DOHH2 (cell line): ENCODE measurements around the gene TSPAN32.
"Not testable (repeated sequence)": the region's sequence is repeated elsewhere in the genome, so short reads cannot be mapped to it uniquely, and the experiment has no call there.

Experiments
- H3F3A ChIP-seq: fragments of 200-600 bp; sonication (generic), shearing (Covaris generic); 2 replicates; pipeline ENCODE4 v1.6.0; 2016; ENCODE audit warnings: antibody characterized with exemption, mild to moderate bottlenecking; ENCODE audit not compliant: control insufficient read depth, insufficient read depth
- H3K27ac ChIP-seq: fragments of 200-600 bp; sonication (generic); 2 replicates; pipeline ENCODE4 v1.5.1; 2014; ENCODE audit warnings: low read depth, mild to moderate bottlenecking, low read length, moderate library complexity
- H3K27me3 ChIP-seq: fragments of 200-600 bp; sonication (generic); 2 replicates; pipeline ENCODE4 v1.6.1; 2014; ENCODE audit warnings: mild to moderate bottlenecking, low read length, mixed read lengths; ENCODE audit not compliant: control insufficient read depth
- H3K36me3 ChIP-seq: fragments of 200-600 bp; sonication (generic); 2 replicates; pipeline ENCODE4 v1.6.1; 2014; ENCODE audit warnings: mild to moderate bottlenecking, low read length, moderate library complexity, mixed read lengths; ENCODE audit not compliant: control insufficient read depth
- H3K4me1 ChIP-seq: fragments of 200-600 bp; sonication (generic); 2 replicates; pipeline ENCODE4 v1.6.1; 2014; ENCODE audit warnings: mild to moderate bottlenecking, low read length, mixed read lengths; ENCODE audit not compliant: control insufficient read depth
- H3K4me2 ChIP-seq: fragments of 200-600 bp; sonication (generic); 2 replicates; pipeline ENCODE4 v1.6.0; 2014; ENCODE audit warnings: mild to moderate bottlenecking, low read length, moderate library complexity
- H3K4me3 ChIP-seq: fragments of 200-600 bp; sonication (generic); 2 replicates; pipeline ENCODE4 v1.5.1; 2014; ENCODE audit warnings: mild to moderate bottlenecking, low read length, mixed read lengths
- H3K79me2 ChIP-seq: fragments of 200-600 bp; sonication (generic); 2 replicates; pipeline ENCODE4 v1.6.1; 2014; ENCODE audit warnings: mild to moderate bottlenecking, low read length, mixed read lengths; ENCODE audit not compliant: control insufficient read depth
- H3K9me2 ChIP-seq: fragments of 200-600 bp; sonication (generic); replicated peaks from 2 replicates; pipeline ENCODE4 v1.6.1; 2014; ENCODE audit warnings: mild to moderate bottlenecking, low read length, mixed read lengths; ENCODE audit not compliant: control insufficient read depth
- H3K9me3 ChIP-seq: fragments of 200-600 bp; sonication (generic); 2 replicates; pipeline ENCODE4 v1.6.1; 2014; ENCODE audit warnings: antibody characterized with exemption, low read length, mixed read lengths; ENCODE audit not compliant: control insufficient read depth, insufficient read depth
- H4K20me1 ChIP-seq: fragments of 200-600 bp; sonication (generic); 2 replicates; pipeline ENCODE4 v1.6.0; 2014; ENCODE audit warnings: low read depth, mild to moderate bottlenecking, antibody characterized with exemption, low read length, moderate library complexity; ENCODE audit not compliant: control insufficient read depth, insufficient read depth
- CTCF ChIP-seq: fragments of 200-600 bp; sonication (generic); IDR thresholded peaks from one replicate; pipeline ENCODE4 v1.5.1; 2014; ENCODE audit warnings: antibody characterized with exemption, mild to moderate bottlenecking, low read depth, low read length; ENCODE audit not compliant: poor library complexity, severe bottlenecking
- EZH2phosphoT487 ChIP-seq: fragments of 200-600 bp; sonication (generic); IDR thresholded peaks from 2 replicates; pipeline ENCODE4 v1.6.1; 2017; ENCODE audit warnings: borderline replicate concordance, mild to moderate bottlenecking, antibody characterized with exemption, low read length, moderate library complexity, mixed read lengths

TSPAN32 gene

GRCh38 chr11:2331404-2331803 is 29.6 kb downstream of the TSPAN32 start:
- Histone ChIP-seq H3K9me3 (peaks cover 5% of the 10 kb centered on the region; the same call in 1 of the 2 replicates), H3K79me2 (no peaks in the 10 kb centered on the region), H4K20me1 (no peaks in the 10 kb centered on the region), H3K36me3 (no peaks in the 10 kb centered on the region), H3K27me3 (no peaks in the 10 kb centered on the region), H3K4me1 (no peaks in the 10 kb centered on the region), H3K4me2 (no peak overlapping the region), H3F3A (no peaks in the 10 kb centered on the region), H3K9me2 (no peaks in the 10 kb centered on the region), H3K27ac (no peak overlapping the region), H3K4me3 (no peak overlapping the region)
- TF ChIP-seq CTCF, result no peak
- no peak for TF ChIP-seq EZH2phosphoT487

- not testable (repeated sequence) for H3K9me3 ChIP-seq, H3K4me1 ChIP-seq, H3K4me2 ChIP-seq, H3K27me3 ChIP-seq, H3K27ac ChIP-seq, H3K9me2 ChIP-seq, H3K36me3 ChIP-seq, H4K20me1 ChIP-seq, H3K4me3 ChIP-seq, H3K79me2 ChIP-seq, H3F3A ChIP-seq
These were observed 30.8 kb downstream of the TSPAN32 start for GRCh38 chr11:2332569-2332968.

GRCh38 chr11:2333486-2334205 is 31.8 kb downstream of the TSPAN32 start:
- H3K4me1 ChIP-seq, H4K20me1 ChIP-seq, H3F3A ChIP-seq, H3K9me2 ChIP-seq, H3K9me3 ChIP-seq, H3K4me3 ChIP-seq, H3K79me2 ChIP-seq, H3K4me2 ChIP-seq, H3K36me3 ChIP-seq, H3K27me3 ChIP-seq, H3K27ac ChIP-seq: not testable (repeated sequence)

- not testable (repeated sequence) for H3K79me2 ChIP-seq, H3K36me3 ChIP-seq, H3K9me3 ChIP-seq, H3K27me3 ChIP-seq, H3K4me1 ChIP-seq, H3K4me3 ChIP-seq, H4K20me1 ChIP-seq, H3K9me2 ChIP-seq, H3K27ac ChIP-seq, H3K4me2 ChIP-seq, H3F3A ChIP-seq
These were observed 33.5 kb downstream of the TSPAN32 start for GRCh38 chr11:2335286-2335685.

GRCh38 chr11:2338760-2339159 is 36.9 kb downstream of the TSPAN32 start:
- not testable (repeated sequence) for H3K27me3 ChIP-seq, H3F3A ChIP-seq, H3K36me3 ChIP-seq

More at GRCh38 chr11:2338760-2339159, 36.9 kb downstream of the TSPAN32 start:
- not testable (repeated sequence) for H3K9me3 ChIP-seq, H3K4me1 ChIP-seq, H3K79me2 ChIP-seq, H3K9me2 ChIP-seq, H3K27ac ChIP-seq, H3K4me2 ChIP-seq, H3K4me3 ChIP-seq, H4K20me1 ChIP-seq
